ENCODE data around the gene HDAC4. TPM values are rescaled to one million over a fixed set of nuclear protein-coding genes. Genes with fewer than 3 reads are reported as not detected.

The HDAC4 gene
- total RNA-seq, 4 donors from 2014 or later, result 24.8 to 82.9 (median 41.3) TPM

GRCh38 chr2:239139566-239139965 is 261.3 kb downstream of the HDAC4 start:
- TF ChIP-seq CTCF (IDR thresholded peaks at IDR 0.05; ENCODE audit: low read depth), result no peak

GRCh38 chr2:239139101-239139500 is 261.7 kb downstream of the HDAC4 start:
- TF ChIP-seq CTCF (IDR thresholded peaks at IDR 0.05; ENCODE audit: low read depth), result no peak

GRCh38 chr2:239138610-239139009 is 262.2 kb downstream of the HDAC4 start:
- TF ChIP-seq CTCF (IDR thresholded peaks at IDR 0.05; ENCODE audit: low read depth), result no peak

GRCh38 chr2:239137898-239138283 is 262.9 kb downstream of the HDAC4 start:
- TF ChIP-seq CTCF (IDR thresholded peaks at IDR 0.05; ENCODE audit: low read depth), result no peak

GRCh38 chr2:239137165-239137897 is 263.5 kb downstream of the HDAC4 start:
- no peak for TF ChIP-seq CTCF (IDR thresholded peaks at IDR 0.05; ENCODE audit: low read depth)

- no peak for TF ChIP-seq CTCF (IDR thresholded peaks at IDR 0.05; ENCODE audit: low read depth)
These were observed 264.1 kb downstream of the HDAC4 start for GRCh38 chr2:239136762-239137161.

- TF ChIP-seq CTCF (IDR thresholded peaks at IDR 0.05; ENCODE audit: low read depth), result no peak
These were observed 264.6 kb downstream of the HDAC4 start for GRCh38 chr2:239136203-239136602.

Measured in subcutaneous adipose tissue (tissue), 4 donors.